HL-60/S4 (cell line): ENCODE results near the gene AFAP1.
"Not testable (repeated sequence)": the region's sequence is repeated elsewhere in the genome, so short reads cannot be mapped to it uniquely, and the experiment has no call there.

ENCODE experiments used
- in situ Hi-C: fragments of 300-500 bp; cut with MboI; formaldehyde crosslinking; loops from 2 replicates; pipeline ENCODE4 v1.14.3; 2022; ENCODE audit warnings: low sequenced_read_pairs

AFAP1 gene

GRCh38 chr4:7950301-7951092 lies 10.8 kb upstream of the AFAP1 start:
- in situ Hi-C loops = no loop called here

DNA sequence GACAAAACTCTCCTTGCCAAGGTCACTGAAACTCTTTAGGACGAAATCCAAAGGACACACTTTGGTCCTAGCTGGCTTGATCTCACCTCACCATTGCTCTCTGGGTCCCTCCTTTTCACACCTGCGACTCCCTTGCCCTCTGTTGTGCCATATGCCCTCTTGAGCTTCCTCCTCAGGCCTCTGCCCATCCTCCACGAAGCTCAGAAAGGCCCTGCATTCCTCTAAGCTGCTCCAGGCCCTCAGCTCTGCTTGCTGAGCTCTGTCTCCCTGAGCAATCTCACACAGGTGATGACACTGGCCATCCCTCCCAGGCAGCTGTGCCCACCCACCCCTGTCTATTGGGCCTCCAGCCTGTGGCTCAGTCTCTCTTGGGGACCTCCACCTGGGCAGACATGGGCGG lies 10.1 kb upstream of the AFAP1 start:
- in situ Hi-C loops = no loop called here

DNA sequence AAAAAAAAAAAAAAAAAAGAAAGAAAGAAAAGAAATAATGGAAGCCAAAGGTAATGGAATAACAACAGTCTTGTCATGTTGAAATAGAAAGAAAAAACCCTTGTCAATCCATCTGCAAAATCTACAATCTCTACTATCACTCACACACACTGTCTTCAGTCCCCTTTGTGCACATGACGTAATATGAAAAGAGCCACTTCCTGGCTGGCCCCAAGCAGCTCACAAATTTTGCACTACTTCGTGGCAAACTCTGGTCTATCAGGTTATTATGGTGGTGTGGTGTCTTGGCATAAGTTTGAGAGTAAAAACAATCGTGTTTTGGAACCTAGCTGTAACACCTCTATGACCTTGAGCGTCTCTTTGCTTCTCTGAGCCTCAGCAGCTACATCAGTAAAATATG lies 8.3 kb upstream of the AFAP1 start:
- in situ Hi-C loops = no loop called here

DNA sequence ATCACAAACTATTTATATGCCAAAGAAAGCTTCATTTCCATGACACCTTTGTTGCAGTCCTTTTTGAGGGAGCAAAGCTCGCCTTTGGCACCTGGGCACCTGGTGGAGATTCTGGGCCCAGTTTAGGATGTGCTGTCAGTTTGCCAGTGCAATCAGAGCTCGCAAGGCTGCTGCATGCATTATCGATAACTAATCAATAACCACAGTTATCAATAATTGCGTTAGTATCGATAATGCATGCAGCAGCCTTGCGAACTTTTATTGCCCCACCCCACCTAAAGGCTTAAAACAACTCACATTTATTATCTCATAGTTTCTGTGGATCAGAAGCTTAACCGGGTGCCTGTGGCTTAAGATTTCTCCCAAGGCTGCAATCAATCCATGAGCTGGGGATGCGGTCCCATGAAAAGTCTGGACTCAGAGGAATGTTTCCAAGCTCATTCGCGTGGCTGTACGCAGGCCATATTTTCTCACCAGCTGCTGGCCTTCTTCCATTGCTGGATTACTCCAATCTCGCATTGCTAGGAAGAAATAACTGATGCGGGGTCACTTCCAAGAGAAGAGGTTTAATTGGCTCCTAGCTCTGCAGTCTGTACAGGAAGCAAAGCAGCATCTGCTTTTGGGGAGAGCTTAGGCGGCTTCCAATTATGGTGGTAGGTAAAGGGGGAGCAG lies 6.2 kb upstream of the AFAP1 start:
- in situ Hi-C loops = no loop called here

GRCh38 chr4:7944599-7945220 lies 5.0 kb upstream of the AFAP1 start:
- in situ Hi-C loops = no loop called here

DNA sequence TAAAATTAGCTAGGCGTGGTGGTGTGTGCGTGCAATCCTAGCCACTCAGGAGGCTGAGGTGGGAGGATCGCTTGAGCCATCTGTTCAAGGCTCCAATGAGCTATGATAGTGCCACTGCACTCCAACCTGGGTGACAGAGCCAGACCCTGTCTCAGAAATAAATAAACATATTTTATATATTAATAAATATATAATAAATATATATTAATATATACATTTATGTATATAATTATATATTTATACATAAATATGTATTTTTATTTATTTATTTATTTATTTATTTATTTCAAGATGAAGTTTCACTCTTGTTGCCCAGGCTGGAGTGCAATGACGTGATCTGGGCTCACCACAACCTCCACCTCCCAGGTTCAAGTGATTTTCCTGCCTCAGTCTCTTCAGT lies 4.0 kb upstream of the AFAP1 start:
- in situ Hi-C loops = not testable (repeated sequence)

GRCh38 chr4:7943211-7943610 lies 3.5 kb upstream of the AFAP1 start:
- in situ Hi-C loops = no loop called here

DNA sequence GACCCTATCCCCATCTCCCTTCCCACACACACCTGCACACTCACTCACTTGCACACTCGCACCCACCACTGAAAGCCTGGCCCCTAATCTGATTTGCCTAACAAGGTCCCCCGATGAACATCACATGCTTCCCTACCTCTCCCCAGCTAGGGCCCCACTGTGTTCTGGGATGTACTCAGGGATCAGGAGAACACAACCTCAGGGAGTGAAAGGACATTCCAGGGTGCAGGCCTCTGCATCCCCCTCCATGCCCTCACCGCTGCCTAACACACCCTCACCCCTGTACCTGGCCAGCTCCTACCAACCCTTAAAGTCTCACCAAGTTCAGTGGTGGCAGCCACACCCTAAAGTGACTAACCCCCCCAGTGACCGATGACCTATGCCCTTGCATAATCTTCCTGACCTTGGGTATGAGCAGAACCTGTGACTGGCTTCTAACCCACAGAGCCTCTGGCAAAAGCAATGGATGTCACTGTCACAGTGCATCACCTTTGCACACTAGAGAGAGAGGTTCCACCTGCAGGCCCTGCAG lies 2.4 kb upstream of the AFAP1 start:
- in situ Hi-C loops = no loop called here

DNA sequence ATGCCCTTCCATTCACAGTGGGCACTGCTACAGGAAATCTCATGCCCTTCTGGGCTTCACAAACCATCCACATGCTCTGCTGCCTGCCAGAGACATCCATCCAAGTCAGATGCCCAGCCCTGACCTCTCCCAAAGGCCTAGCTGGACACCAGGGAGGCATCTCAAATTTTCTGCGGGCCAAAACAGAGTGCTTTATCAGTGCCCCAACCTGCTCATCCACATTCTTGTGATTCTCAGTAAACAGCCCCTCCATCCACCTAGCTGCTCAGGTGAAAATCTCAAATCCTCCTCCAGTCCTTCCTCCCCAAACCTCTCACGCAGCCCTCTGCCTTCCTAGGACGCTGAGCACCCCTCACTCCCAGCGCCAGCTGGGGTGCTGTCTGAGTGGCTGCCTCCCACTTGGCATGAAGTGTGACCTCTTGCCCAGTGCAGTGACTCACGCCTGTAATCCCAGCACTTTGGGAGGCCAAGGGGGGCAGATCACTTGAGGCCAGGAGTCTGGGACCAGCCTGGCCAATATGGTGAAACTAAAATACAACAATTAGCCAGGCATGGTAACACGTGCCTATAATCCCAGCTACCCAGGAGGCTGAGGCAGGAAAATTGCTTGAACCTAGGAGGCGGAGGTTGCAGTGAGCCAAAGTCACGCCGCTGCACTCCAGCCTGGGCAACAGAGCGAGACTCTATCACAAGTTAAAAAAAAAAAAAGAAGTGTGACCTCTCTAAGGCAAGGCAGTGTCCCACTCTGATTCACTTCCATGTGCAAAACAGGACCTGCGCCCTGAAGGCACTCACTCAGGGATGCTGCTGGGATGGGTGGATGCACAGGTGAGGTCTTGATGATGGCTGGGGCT lies 1.7 kb upstream of the AFAP1 start:
- in situ Hi-C loops = no loop called here

- in situ Hi-C loops = no loop called here
These were observed 868 bp downstream of the AFAP1 start for GRCh38 chr4:7938609-7939376.

DNA sequence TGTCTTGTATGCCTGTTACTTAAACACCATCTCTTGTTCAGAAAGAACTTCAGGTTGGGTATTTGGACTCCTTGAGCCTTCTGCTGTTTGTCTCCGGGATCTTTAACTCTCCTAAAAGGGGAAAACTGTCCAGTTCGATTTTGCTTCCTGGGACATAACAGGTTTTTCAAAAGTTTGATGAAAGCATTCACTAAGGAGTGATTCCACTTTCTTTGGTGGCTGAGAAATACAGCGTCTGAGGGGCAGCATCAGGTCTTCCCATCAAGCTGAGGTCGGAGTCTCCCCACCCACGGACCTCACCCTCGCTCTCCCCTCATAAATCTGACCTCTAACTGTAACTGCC lies 1.4 kb downstream of the AFAP1 start:
- in situ Hi-C loops = no loop called here

DNA sequence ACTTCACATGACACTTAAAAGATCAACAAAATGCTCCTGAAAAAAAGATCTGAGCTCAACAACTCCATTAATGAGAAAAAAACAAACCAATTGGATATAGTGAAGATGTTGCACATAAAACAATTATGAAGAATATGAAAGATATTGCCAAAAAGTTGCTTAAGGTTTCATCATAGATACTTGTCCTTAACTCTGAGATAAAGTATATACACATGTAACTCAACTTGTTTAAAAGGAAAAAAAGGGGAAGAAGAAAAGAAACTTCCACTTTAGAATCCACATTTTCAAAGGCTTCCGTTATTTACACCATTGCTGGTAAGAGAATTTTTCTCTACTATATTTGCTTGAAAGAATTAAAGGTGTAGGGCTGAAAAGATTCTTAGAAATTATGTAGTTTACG lies 2.7 kb downstream of the AFAP1 start:
- in situ Hi-C loops = no loop called here

DNA sequence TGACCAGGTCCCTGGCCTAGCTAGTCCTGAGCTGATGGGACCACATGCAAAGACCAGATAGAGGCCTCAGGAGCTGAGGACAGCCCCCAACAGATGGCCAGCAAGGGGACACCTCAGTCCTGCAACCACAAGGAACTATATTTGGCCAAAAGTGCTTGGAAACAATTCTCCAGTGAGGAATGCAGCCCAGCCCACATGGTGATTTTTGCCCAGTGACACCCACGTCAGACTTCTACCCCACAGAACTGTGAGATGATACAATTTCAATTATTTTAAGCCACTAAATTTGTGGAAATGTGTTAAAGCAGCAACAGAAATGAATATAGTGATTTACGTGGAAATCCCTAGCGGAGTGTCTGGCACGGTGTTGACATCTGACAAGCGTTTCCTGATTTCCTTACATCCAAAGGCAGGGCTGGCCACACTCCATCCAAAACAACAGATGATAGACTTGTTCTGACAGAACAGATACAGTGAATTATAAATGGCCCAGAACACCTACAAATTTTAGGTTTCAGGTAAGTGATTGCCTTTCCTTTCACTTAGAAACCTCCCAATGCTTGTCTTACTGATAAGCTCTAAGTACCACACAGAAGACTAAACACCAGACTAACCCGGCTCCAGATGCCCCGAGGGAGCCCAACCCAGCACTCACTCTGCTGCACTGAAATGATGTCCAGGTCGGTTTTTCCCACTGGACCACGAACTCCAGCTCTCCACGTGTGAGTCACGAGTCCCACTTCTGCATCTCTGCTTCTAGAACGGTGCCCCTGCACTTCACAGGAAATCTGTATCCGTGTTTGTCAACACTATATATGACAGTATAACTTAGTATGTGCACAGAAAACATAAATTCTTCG lies 5.8 kb downstream of the AFAP1 start:
- in situ Hi-C loops = no loop called here

DNA sequence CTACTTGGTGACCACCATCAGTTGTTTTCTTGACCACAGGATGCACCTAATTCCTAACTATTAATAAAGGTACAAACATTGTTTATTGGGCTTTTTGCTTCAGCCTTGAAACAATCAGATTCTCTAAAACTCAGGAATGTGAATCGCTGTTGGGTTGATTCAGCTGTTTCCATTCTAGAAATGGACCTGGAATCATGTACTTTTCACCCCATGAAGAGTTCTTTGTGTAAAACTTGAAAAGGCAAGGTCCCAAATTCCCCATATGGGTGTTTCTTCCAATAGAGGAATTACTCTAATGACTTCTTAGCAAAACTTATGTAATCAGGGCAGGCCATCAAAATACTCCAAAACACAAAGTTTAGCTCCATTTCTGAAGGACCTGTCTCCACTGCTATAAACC lies 7.4 kb downstream of the AFAP1 start:
- in situ Hi-C loops = no loop called here

- in situ Hi-C loops = no loop called here
These were observed 10.3 kb downstream of the AFAP1 start for GRCh38 chr4:7929118-7929951.

GRCh38 chr4:7928711-7929110 lies 10.9 kb downstream of the AFAP1 start:
- in situ Hi-C loops = no loop called here

- in situ Hi-C loops = no loop called here
These were observed 12.8 kb downstream of the AFAP1 start for GRCh38 chr4:7926822-7927221.

DNA sequence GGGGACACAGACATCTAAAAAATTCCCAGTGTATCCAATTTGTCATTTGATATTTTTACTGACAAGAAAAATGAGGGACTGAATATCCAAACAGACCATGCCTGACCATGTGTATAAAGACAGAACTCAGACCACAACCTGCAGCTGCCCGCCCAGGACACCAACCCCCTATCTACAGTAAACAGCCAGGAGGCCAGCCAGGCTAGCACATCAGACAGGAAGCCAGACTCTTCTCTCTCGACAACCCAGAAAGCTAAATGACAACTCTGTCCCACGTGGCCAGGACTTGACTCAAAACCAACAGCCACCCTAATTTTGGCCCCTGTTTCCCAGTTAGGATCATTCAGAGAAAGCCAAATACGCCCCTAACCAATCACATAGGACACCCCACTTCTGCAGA lies 15.1 kb downstream of the AFAP1 start:
- in situ Hi-C loops = no loop called here

DNA sequence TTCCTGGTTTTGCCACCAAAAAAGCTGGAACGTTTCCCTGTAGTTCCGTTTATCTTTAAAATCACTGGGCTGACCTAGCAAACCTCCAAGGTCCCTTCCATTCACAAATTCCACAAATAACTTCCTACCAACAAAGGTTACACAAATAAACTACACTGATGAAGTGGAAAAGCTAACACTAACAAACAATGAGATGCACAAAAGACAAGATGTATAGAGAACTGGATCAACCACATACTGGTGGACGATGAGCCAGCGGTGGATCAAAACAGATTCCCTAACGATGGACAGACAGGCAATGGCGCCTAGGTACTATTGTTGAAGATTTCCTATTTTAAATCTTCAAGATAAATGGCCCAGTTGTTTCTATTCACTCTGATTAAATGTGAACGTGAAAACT lies 15.5 kb downstream of the AFAP1 start:
- in situ Hi-C loops = no loop called here
